AG08395 (cell line): ENCODE results near the gene CHMP1B.
"Not testable (repeated sequence)": the region's sequence is repeated elsewhere in the genome, so short reads cannot be mapped to it uniquely, and the experiment has no call there.

Experiments
- DNase-seq: peaks from one replicate; pipeline ENCODE4 v3.0.0; 2012; ENCODE audit warnings: mixed read lengths, low spot score

CHMP1B gene

DNA sequence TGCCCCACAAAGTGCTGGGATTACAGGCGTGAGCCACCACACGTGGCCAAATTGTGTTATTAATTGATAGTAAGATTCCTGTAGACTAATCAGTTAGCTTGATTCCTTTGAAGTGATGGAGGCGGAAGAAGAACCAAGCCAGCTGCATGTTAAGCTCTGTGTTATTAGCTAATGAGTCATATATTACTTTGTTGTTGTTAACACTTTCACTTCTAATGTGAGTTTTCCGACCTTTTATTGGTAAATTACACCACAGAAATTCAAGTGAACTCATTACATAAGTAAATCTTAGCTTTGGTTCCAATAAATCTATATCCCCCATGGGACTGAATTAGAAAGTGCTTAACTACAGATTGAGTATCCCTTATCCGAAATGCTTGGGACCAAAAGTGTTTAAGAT, 20.3 kb downstream of the CHMP1B start:
- DNase-seq = no peak

DNA sequence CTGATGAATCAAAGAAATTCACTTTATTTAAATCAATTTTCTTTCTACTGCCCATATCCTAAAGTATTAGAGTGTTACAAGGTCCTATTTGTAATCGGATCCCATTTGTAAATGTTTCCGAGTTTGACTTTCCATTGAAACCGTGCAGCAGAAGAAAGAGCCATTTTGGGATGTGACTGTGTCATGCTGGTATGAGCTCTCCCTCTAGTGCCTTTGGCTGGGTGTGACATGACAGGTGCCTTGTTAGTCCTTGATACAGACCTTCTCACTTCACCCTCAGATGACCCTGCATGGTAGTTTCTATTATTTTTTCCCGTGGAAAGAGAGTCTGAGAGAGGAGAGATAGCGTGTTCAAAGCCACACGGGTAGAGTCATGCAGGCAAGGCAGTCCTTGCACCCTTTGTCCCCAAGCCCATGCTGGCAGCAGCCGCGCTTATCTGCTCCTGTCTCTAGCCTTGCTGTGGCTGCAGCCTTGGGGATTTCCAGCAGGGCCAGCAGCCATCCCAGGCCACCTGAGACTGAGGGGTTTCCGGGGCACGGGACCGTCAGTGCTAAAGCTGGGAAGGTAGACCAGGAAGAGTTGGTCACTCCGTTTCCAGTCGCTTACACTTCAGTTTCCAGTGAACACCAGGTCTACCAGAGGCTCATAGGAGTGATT, 21.4 kb downstream of the CHMP1B start:
- peak; percentile 60 for DNase-seq

DNA sequence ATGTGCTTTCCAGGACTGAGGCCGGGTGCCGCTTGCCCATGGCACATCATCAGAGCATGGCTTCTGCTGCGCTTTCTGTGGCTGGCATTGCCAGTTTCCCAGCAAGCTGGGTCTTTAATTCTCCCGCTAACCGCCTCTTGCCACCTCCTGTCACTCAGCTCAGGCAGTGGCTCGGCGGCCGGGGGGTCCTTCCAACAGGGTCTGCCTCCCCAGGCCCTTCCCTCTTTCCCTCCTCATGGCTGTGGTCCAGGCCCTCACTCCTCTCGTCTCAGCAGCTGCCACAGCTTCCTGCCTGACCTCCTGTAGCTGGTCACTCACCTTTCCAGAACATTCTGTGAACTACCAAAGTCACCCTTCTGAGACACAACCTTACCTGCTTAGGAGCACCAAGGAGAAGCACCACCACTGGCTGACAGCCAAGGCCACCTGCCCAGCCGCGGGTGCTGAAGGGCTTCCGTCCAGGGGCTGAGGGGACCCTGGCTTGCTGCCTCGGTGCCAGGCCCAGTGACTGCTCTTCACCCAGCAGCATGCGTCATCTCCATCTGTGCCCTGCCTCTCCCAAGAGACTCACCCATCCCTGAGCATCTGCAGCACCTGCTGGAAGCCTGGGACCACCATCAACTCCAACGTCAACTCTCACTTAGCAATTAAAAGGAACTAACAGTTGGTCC, 22.6 kb downstream of the CHMP1B start:
- DNase-seq = no peak

DNA sequence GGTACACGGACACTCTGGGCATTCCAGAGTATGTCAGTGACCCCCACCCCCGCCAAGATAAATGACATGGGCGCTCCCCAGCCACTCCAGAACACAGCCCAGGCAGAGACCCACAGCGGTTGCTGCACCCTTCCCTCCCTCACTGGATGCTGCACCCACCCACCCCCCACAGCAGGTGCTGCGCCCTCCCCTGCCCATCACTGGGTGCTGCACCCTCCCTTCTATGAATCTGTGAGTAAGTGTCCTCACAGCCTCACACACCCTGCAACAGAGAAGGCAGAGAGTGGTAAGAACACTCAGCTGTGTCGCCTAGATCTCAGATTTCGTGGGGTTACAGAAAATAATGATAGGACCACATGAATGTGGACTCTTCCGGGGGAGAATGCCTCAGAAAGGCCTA, 23.5 kb downstream of the CHMP1B start:
- no peak for DNase-seq

DNA sequence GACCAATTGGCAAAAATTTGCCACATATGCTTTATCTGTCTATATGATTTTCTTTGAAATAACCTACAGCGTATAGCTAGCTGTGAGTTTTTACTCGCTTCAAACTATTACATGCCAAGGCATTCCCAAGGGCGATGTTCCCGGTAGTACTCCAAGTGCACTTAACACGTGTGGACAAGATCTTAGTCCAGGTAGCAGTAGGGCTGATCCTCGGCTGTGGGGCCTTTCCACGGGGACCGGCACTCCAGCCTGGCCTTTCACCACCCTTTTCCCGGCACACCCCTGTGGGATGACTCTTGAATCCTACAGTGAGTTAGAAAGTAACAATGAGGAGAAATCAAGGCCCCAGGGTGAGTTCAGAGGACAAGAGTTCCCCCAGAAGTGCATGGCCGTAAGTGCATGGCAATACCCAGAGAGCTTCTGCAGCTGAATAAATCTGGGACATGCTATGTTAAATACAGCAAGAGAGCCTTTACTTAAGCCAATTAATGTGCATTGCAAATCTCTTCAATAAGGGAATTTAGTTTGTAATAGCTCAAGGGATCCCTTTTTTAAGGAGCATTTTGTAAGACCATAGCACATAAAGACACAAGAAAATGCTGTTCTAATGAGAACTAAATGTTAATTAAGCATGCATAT, 26.4 kb downstream of the CHMP1B start:
- no peak for DNase-seq

DNA sequence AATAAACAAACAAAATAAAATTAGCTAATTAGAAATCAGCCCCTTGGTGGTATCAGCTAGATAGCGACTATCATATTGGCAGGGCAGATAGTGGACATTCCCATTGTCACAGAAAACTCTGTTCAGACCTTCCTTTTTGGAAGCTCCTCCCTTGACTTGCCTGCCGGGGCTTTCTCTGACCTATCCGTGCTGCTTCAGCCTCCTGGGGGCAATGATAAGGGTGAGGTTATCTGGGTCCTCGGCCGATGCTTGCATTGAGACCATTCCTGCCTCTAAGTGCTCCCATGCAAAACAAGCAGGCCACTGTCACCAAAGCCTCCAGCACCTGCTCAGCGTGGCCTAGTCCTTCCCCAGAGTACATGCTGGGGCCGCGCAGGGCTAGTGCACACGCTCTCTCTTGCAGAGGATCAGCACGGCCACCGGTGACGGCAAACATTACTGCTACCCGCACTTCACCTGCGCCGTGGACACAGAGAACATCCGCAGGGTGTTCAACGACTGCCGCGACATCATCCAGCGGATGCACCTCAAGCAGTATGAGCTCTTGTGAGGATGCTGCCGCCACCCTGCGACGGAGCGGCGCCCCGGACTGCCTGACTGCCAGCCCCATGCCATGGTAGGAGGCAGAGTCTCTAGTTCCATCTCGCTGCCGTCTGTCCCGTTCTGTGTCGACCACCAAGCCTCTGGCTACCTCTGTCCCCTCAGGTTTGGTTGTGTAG, 29.5 kb downstream of the CHMP1B start:
- DNase-seq = no peak

DNA sequence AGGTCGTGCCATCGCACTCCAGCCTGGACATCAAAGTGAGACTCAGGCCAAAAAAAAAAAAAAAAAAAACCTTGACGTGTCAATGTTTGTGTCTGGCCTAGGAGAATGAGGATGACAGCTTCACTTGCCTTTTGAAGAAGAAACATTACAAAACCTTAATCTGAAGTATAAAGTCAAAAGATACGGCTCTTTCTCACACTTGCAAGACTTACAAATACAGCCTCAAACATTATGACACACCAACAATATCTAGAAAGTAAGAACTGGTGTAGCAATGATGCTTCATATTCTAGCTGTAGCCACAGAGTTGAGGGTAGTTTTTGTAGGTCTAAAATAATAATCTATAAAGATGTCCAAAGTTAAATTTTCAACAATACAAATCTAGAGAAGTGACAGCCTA, 31.4 kb downstream of the CHMP1B start:
- no peak for DNase-seq

DNA sequence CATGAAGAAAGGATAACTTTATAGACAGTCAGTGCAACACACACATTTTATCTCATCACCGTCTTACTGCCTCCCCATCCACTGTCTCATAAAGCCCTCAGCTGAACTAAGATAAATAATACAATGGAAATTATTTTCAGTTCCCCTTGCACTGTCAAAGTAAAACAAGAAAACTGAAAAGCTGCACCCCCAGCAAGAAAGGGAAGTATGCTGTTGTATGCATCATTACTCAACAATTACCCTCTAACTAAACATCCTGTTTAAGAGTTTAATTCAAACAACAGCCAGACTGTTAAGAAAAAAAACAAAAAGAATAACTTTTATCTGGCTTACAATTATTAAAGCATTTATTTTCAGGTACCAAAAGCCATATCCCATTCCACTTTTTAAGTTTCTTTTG, 31.9 kb downstream of the CHMP1B start:
- DNase-seq = no peak

DNA sequence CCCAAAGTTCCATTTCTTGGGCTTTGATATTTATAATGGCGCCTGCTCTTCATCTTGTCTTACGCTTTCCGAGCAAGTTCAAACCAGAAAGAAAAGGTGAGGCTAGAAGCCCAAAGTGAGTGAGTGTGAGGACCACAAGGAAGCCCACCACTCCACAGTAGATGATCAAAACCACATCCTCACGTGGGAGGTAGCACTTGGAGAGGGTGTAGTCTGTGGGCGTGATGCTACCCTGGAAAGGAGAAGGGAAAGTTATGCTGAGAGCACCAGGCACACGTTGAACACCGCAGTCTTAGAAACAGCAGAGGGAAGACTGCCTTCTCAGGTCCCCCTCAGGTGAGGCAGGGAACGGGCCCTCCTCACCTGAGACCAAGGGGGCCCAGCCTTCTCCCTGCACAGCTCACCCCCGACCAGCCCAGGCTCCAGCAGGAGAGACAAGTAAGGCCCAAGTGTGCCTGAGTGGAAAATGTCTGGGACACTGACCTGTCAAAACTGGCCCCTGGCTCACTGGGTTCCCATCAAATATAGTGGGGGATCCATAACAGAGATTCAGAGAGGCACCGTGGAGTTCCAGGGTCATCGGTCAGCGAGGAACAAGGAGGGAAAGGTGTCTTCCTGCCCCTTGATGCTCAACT, 33.3 kb downstream of the CHMP1B start:
- no peak for DNase-seq

DNA sequence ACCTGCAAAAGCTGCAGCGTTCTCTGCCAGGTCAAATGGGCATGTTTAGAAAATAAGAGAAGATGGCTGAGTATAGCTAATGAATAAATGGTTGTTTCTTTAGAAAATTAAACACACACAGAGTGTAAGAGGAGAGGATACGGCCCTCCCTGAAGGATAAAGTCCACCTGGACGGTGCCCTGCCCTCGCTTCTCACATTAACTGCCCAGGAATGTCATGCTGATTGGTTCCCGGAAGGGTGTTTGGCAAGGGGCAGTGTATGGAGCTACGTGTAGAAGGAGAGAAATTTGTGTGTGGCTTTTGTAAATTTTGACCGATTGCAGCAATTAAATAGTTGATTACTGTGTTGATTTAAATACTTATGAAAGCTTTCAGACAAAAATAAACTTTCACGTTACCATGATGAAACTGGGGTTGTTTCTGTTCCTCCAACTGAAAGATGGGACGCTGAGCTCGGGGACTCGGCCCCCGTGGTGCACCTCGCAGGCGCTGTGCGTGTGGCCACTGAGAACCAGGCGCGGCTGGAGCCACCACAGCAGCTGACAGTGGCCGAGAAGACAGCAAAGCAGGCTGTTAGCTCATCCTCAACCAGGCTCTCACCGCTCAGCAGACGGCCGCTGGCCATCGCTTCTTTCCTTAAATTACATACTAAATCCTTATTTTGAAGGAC, 34.2 kb downstream of the CHMP1B start:
- DNase-seq = no peak

DNA sequence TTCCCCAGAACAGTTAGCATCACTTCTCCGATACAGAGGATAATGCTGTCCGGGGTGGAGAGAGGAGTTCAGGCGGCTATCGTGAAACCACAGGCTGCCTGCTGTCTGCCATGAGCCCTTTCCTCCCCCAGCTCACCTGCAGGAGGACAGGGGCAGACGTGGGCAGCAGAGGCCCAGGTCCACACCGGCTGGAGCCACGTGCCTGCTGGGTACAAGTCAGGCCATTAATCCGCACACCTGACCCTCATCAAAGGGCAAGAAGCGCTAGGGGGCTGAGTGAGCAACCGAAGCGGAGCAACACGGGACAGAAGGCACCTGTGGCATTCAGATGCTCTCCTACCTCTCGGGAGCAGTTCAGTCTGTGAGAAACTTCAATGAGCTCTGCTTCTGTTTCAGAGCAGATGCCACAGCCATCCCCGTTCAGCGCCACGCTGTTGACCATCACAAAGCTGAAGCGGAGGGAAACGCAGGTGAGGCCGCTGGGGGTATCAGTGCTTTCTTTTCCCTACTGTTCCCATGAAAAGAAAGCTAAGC, 35.4 kb downstream of the CHMP1B start:
- DNase-seq = no peak

DNA sequence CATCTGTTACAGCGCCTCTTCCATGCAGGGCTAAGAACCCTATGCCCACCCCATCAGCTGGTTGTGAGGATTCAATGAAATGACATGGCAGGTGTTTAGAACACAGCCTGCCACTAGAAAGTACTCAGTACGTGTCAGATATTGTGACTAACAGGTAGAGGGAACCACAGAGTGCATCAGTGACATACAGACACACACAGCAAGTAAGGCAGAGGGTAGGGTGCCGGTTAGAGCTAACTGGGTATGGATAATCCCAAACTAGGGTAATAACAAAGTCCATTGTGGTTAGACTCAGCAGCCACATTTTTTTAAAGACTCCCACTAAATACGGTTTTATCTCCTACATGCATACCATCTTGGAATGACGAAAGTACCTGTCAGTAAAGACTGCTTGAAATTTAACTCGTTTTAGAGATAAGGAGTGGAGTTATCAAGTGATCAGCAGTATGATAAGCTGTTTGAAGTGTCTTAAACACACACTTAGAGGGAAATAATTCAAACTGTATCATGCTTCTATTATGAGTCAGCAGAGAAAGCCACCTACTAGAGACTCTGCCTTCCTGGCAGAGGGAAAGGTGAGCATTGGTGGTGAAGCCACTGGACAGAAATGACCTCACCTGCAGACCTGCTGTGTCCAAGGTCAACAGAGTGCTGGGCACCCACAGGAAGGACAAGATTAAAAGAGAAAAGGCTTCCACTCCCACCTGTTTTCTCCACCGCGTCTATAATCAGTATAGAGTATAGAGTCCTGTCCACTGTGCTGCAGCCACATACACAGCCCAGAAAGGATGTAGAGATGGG, 36.3 kb downstream of the CHMP1B start:
- no peak for DNase-seq

DNA sequence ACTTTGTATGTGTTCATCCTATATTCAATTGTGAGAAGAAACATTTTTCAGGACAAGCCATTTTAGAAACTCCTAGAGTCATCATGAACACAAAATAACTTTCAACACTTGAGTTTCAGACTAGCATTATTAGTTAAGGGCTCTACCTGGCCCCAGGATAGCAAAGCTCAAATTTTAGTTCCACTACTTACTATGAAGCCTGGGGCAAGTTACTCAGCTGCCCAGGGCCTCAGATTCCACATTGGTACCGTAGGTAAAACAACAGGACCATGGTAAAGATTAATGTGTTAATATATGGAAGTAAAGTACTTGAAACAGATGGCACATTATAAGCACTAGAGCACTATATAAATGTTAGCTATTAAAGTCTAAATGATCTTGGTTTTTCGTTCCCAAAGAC, 37.5 kb downstream of the CHMP1B start:
- no peak for DNase-seq

DNA sequence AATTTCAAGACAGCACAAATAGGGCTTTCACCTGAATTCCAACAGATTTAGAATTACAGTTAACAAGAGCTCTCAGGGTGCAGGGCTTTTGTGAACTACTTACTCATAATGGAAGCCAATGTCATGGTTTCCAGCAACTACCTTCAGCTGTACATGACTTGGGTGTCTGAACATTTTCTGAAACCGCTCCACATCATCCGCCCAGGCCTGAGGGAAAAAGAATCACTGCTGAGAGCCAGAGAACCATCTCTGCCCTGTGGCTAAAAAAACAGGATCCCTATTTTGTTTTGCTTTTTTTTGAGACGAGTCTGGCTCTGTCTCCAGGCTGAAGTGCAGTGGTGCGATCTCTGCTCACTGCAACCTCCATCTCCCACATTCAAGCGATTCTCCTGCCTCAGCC, 38.1 kb downstream of the CHMP1B start:
- no peak for DNase-seq

DNA sequence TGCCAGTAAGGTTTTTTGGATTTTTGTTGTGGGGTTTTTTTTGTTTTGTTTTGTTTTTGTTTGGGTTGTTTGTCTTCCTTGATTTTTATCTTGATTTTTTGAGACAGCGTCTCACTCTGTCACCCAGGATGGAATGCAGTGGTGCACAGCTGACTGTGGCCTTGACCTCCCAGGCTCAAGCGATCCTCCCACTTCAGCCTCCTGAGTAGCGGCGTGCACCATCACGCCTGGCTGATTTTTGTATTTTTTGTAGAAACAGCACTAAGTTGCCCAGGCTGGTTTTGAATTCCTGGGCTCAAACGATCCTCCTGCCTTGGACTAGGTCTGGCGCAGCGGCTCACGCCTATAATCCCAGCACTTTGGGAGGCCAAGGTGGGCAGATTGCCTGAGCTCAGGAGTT, 40.5 kb downstream of the CHMP1B start:
- no peak for DNase-seq

DNA sequence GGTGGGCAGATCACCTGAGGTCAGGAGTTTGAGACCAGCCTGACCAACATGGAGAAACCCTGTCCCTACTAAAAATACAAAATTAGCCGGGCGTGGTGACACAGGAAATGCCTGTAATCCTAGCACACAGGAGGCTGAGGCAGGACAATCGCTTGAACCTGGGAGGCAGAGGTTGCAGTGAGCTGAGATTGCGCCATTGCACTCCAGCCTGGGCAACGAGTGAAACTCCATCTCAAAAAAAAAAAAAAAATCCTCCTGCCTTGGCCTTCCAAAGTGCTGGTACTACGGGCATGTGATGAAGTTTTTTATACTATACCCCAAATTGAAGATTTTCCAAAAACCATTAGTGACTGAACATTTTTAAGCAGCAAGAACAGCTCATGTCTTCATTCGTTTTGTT, 41.2 kb downstream of the CHMP1B start:
- not testable (repeated sequence) for DNase-seq

DNA sequence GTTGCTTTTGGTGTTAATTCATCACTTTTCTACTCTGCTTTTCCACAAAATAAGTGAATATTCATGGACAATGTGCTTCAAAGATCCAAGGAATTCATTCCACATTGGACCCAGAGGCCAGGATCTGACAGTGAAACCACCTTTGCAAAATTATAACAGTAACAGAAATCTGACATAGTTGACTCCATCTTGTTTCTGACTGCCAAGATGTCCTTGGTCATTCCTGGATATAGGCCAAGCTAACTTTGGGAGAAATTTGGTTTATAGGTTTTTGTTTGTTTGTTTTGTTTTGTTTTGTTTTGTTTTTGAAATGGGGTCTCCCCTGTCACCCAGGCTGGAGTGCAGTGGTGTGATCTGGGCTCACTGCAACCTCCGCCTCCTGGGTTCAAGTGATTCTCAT, 46.6 kb downstream of the CHMP1B start:
- DNase-seq = no peak

DNA sequence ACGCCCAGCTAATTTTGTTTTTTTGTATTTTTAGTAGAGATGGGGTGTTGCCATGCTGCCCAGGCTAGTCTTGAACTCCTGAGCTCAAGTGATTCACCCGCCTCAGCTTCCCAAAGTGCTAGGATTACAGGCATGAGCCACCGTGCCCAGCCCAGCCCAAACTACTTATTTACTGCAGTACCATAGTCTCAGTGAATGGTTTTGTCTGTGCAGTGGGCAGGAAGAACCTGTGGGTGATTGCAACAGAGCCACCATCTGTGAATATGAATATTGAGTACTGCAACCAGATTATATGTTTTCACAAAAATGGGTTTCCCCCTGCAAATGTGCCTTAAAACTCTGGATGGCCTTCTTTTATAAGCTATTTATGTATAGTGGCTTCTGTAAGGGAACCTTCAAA, 47.9 kb downstream of the CHMP1B start:
- no peak for DNase-seq

DNA sequence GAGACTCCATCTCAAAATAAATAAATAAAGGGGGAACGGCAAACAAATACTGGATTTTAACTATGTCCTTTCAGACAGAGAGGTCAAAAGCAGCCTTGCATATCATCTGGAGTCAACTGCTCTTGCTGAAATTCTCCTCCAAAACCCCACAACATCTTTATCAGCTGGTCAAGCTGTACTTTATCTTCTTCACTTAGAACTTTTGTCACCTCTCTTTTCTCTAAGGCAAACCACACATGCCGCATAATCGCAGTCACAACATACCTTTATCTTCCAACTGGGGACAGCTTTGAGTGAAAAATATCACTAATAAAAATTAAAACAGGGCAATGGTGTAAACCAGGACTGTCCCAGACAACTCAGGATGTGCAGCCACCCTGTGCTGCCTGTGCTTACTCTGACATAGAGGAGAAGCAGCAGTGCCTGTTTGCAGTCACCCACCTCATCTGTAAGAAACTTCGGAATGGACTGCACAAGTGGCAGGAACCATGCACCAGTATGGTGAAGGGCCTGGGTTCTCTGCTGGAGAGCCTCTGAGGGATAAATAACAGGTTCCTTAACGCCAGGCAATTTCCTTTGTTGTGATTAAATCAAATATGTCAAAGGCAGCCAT, 50.7 kb downstream of the CHMP1B start:
- no peak for DNase-seq

DNA sequence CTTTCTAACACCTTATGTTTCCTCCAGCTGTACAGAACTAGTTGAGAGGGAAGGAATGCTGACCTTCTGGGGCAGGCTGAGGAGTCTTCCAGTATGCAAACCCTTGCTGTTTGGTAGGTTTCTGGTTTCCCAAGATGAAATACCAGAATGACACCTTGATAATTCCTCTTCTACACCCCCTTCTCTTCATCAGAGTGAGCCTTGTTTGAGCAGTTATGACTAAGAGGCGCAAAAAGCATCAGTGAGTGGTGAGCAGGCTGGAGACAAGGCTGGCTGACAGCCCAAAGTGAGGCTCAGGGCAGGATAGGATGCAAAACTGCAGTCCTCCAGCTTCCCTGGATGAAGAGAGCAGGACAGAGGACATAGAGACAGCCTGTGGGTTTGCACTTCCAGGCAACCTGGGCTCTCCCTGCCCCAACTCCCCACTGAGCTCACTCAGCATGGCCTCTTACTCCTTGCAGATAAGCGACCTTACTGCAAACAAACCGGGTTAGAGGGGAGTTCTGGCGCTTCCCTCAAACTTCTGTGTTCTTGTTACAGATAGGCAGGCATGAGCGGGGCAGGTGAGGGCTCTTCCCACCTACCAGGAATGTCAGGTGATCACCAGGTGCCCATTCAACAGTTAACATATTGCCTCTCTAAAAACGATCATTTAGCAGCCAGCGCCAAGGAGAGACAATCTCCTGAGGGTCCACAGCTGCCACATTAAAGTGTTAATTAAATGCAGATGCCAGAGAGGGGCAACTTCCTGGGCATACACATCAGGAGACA, 51.5 kb downstream of the CHMP1B start:
- DNase-seq = no peak
